T-helper 2 cell treated with Interferon-gamma antibody and Interleukin-4, amounts not matched to agents 5 μg/mL and 100 μg/mL, for 36 hours (primary cell): Measurements from ENCODE around the gene ATG4C.
"Not testable (repeated sequence)": the region's sequence is repeated elsewhere in the genome, so short reads cannot be mapped to it uniquely, and the experiment has no call there.

Source experiments
- DNase-seq: peaks from one replicate; pipeline ENCODE4 v3.0.0; 2021; ENCODE audit warnings: low spot score
- H3K27ac Mint-ChIP-seq: one replicate; pipeline ENCODE4 v1.8.0; 2021; ENCODE audit warnings: mild to moderate bottlenecking, mixed read lengths
- H3K27me3 Mint-ChIP-seq: one replicate; pipeline ENCODE4 v1.8.0; 2021; ENCODE audit warnings: low read depth, mixed read lengths
- H3K36me3 Mint-ChIP-seq: one replicate; pipeline ENCODE4 v1.8.0; 2021; ENCODE audit warnings: low read depth, mixed read lengths
- H3K4me1 Mint-ChIP-seq: one replicate; pipeline ENCODE4 v1.8.0; 2021; ENCODE audit warnings: low read depth, mixed read lengths
- H3K4me3 Mint-ChIP-seq: one replicate; pipeline ENCODE4 v1.8.0; 2022; ENCODE audit warnings: mild to moderate bottlenecking, moderate library complexity, mixed read lengths
- H3K9me3 Mint-ChIP-seq: one replicate; pipeline ENCODE4 v1.8.0; 2021; ENCODE audit warnings: mixed read lengths

ATG4C gene

GRCh38 chr1:62796221-62796620, 12.3 kb downstream of the ATG4C start:
- no peak overlapping the region for H3K27ac Mint-ChIP-seq
- DNase-seq: no peak
- H3K4me1 Mint-ChIP-seq: peaks cover 7% of the 10 kb centered on the region
- H3K36me3 Mint-ChIP-seq: no peaks in the 10 kb centered on the region
- H3K27me3 Mint-ChIP-seq: no peaks in the 10 kb centered on the region
- H3K4me3 Mint-ChIP-seq: no peak overlapping the region
- no peaks in the 10 kb centered on the region for H3K9me3 Mint-ChIP-seq

- no peak overlapping the region for H3K27ac Mint-ChIP-seq
These were observed 15.8 kb downstream of the ATG4C start for GRCh38 chr1:62799688-62800087.

GRCh38 chr1:62800281-62800680, 16.3 kb downstream of the ATG4C start:
- no peak for DNase-seq
- no peak overlapping the region for H3K27ac Mint-ChIP-seq
- H3K36me3 Mint-ChIP-seq: peaks cover 1% of the 10 kb centered on the region
- no peak overlapping the region for H3K4me3 Mint-ChIP-seq
- no peaks in the 10 kb centered on the region for H3K9me3 Mint-ChIP-seq
- no peaks in the 10 kb centered on the region for H3K27me3 Mint-ChIP-seq
- peaks cover 10% of the 10 kb centered on the region for H3K4me1 Mint-ChIP-seq

More at GRCh38 chr1:62799688-62800087, 15.8 kb downstream of the ATG4C start:
- Mint-ChIP-seq H3K27me3 (no peaks in the 10 kb centered on the region), H3K9me3 (no peaks in the 10 kb centered on the region), H3K4me1 (peaks cover 10% of the 10 kb centered on the region), H3K4me3 (no peak overlapping the region), H3K36me3 (peaks cover 1% of the 10 kb centered on the region)
- no peak for DNase-seq

- no peak overlapping the region for H3K4me3 Mint-ChIP-seq
- H3K36me3 Mint-ChIP-seq: peaks cover 1% of the 10 kb centered on the region
- H3K9me3 Mint-ChIP-seq: no peaks in the 10 kb centered on the region
- DNase-seq: no peak
- H3K4me1 Mint-ChIP-seq: peaks cover 10% of the 10 kb centered on the region
- no peak overlapping the region for H3K27ac Mint-ChIP-seq
- no peaks in the 10 kb centered on the region for H3K27me3 Mint-ChIP-seq
These were observed 16.9 kb downstream of the ATG4C start for GRCh38 chr1:62800825-62801306.

DNA sequence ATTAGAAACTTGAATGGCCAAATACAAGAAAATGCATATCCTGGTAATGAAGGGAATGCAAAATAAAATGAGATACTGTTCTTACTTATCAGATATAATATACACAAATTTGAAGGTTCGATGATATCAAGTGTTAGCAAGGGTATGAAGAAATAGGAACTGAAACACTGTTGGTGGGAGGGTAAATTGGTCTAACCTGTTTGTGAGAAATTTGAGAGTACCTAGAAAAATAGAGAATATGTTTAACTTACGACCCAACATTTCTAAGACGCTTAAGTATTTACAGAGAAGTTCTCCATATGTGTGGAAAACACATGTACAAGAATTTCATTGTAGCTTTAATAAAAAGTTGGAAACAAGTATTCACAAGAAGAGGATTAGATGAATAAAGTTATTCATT, 25.9 kb downstream of the ATG4C start:
- Mint-ChIP-seq H3K36me3 (peaks cover 15% of the 10 kb centered on the region), H3K27ac (no peak overlapping the region), H3K9me3 (no peaks in the 10 kb centered on the region), H3K27me3 (no peaks in the 10 kb centered on the region), H3K4me3 (no peak overlapping the region), H3K4me1 (peaks cover 4% of the 10 kb centered on the region)
- no peak for DNase-seq

DNA sequence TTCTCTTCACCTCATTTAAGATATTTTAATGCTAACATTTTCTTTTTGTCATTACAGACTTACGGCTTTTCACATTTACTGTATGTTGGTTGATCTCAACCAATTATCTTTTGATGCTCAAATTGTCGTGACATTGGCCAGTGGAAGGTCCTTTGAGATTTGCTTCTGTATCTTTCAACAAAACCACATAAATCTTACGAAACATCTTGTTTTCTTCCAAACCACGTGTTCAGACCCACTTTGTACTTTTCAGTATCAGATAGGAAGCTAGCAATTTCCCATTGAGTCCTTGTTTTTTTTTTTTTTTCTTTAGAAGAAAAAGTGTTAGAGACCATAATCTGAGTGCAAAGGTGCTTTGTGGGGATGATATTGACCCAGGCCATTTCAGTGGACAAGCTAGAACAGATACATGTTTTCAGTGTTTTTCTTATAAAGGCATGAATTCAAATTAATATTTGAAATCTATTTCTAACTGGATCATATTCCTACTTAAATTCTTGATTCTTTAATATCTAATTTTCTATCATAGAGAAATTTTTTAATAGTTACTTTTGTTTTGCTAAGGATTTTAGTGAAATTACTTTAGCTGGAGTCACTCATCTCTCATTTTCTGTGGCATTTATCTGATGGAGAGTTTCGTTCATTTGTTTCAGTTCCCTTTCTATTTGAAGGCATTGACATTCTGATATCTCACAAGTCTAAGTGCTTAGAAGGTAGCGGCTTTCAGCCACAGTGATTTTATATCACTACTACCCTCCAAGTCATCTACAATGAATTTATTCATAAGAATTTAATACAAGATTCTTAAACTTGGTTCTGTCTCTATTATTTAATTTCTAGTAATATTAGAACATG, 26.7 kb downstream of the ATG4C start:
- Mint-ChIP-seq H3K27ac (no peak overlapping the region), H3K27me3 (no peaks in the 10 kb centered on the region), H3K4me1 (peaks cover 4% of the 10 kb centered on the region), H3K9me3 (no peaks in the 10 kb centered on the region), H3K4me3 (no peak overlapping the region), H3K36me3 (peaks cover 15% of the 10 kb centered on the region)
- no peak for DNase-seq

GRCh38 chr1:62823556-62823955, 39.6 kb downstream of the ATG4C start:
- no peaks in the 10 kb centered on the region for H3K27me3 Mint-ChIP-seq
- no peak overlapping the region for H3K27ac Mint-ChIP-seq
- peaks cover 5% of the 10 kb centered on the region for H3K4me1 Mint-ChIP-seq
- H3K36me3 Mint-ChIP-seq: peaks cover 1% of the 10 kb centered on the region
- DNase-seq: no peak
- H3K9me3 Mint-ChIP-seq: no peaks in the 10 kb centered on the region
- no peak overlapping the region for H3K4me3 Mint-ChIP-seq

DNA sequence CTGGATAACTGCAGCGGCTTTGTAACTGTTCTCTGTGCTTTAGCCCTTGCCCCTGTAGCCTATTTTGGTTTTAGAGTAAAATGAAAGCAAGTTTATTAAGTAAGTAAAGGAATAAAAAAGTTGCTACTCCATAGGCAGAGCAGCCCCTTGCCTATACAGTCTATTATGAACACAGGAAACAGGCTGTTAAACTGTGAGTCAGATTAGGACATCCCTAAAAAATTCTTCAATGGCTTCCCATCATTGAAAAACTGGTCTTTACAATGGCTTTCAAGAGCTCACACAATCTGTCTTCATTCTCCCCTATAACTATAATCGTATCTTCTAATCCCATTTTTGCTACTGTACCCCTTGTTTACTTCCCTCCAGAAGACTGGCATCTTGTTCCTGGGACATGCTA, 43.0 kb downstream of the ATG4C start:
- Mint-ChIP-seq H3K9me3 (no peaks in the 10 kb centered on the region), H3K4me3 (no peak overlapping the region), H3K27me3 (no peaks in the 10 kb centered on the region), H3K36me3 (peaks cover 3% of the 10 kb centered on the region), H3K27ac (no peak overlapping the region), H3K4me1 (peaks cover 5% of the 10 kb centered on the region)
- DNase-seq: no peak

GRCh38 chr1:62827786-62828185, 43.9 kb downstream of the ATG4C start:
- not testable (repeated sequence) for H3K9me3 Mint-ChIP-seq, H3K4me3 Mint-ChIP-seq, H3K27ac Mint-ChIP-seq, H3K27me3 Mint-ChIP-seq, H3K4me1 Mint-ChIP-seq, DNase-seq, H3K36me3 Mint-ChIP-seq

DNA sequence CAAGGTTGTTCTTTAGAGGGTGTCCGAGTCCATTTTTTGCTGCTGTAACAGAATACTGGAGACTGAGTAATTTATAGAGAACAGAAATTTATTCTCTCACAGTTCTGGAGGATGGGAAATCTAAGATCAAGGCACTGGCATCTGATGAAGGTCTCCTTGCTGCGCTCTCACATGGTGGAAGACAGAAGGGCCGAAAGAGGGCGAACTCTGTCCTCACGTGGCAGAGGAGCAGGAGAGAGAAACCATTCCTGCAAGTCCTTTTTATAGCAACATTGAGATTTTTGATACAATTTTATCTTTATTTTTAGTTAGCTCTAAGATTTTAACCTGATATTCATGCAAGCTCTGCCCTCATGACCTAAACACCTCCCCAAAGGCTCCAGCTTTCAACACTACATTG, 48.3 kb downstream of the ATG4C start:
- H3K9me3 Mint-ChIP-seq: no peaks in the 10 kb centered on the region
- no peak for DNase-seq
- no peak overlapping the region for H3K4me3 Mint-ChIP-seq
- H3K36me3 Mint-ChIP-seq: peaks cover 3% of the 10 kb centered on the region
- H3K27ac Mint-ChIP-seq: no peak overlapping the region
- no peaks in the 10 kb centered on the region for H3K27me3 Mint-ChIP-seq
- H3K4me1 Mint-ChIP-seq: peaks cover under 1% of the 10 kb centered on the region

GRCh38 chr1:62833529-62833928, 49.6 kb downstream of the ATG4C start:
- Mint-ChIP-seq H3K4me3 (no peak overlapping the region), H3K27ac (no peak overlapping the region), H3K36me3 (peaks cover 3% of the 10 kb centered on the region), H3K4me1 (no peaks in the 10 kb centered on the region), H3K27me3 (no peaks in the 10 kb centered on the region), H3K9me3 (no peaks in the 10 kb centered on the region)
- DNase-seq: no peak

GRCh38 chr1:62834400-62834961, 50.5 kb downstream of the ATG4C start:
- Mint-ChIP-seq H3K9me3 (no peaks in the 10 kb centered on the region), H3K27ac (no peak overlapping the region), H3K4me3 (no peak overlapping the region), H3K36me3 (peaks cover 3% of the 10 kb centered on the region), H3K4me1 (no peaks in the 10 kb centered on the region), H3K27me3 (no peaks in the 10 kb centered on the region)
- DNase-seq: no peak

- no peak overlapping the region for H3K27ac Mint-ChIP-seq
- H3K9me3 Mint-ChIP-seq: no peaks in the 10 kb centered on the region
- H3K27me3 Mint-ChIP-seq: no peaks in the 10 kb centered on the region
- H3K4me1 Mint-ChIP-seq: no peaks in the 10 kb centered on the region
- no peak overlapping the region for H3K4me3 Mint-ChIP-seq
- no peaks in the 10 kb centered on the region for H3K36me3 Mint-ChIP-seq
- DNase-seq: no peak
These were observed 53.1 kb downstream of the ATG4C start for GRCh38 chr1:62836856-62837540.

- Mint-ChIP-seq H3K4me3 (no peak overlapping the region), H3K36me3 (no peaks in the 10 kb centered on the region), H3K27ac (no peak overlapping the region), H3K27me3 (no peaks in the 10 kb centered on the region), H3K9me3 (no peaks in the 10 kb centered on the region), H3K4me1 (no peaks in the 10 kb centered on the region)
- DNase-seq: no peak
These were observed 56.6 kb downstream of the ATG4C start for GRCh38 chr1:62840555-62840954.
